Heart right ventricle (tissue), 16 donors: ENCODE measurements around the gene CALY. TPM values are rescaled to one million over a fixed set of nuclear protein-coding genes. Genes with fewer than 3 reads are reported as not detected.

ENCODE experiments used
- ATAC-seq, 8 donors: fragments of 200-7000 bp; cut with Tn5 transposase; one replicate each; pipeline ENCODE4 v1.9.1; 2020; ENCODE audit warnings: mild to moderate bottlenecking in 8 of 8, moderate library complexity in 8 of 8, moderate number of reproducible peaks in 1 of 8
- DNase-seq, 2 donors: peaks; one replicate each; pipeline ENCODE4 v3.0.0-alpha.2; 2020
- H3K27ac ChIP-seq, 10 donors: fragments of 200-600 bp; sonication (generic) in 2 of 10; one replicate each; pipeline versions ENCODE4 v1.5.0 to v1.8.0; 2020 to 2022; ENCODE audit warnings: mild to moderate bottlenecking in 3 of 10
- H3K27me3 ChIP-seq, 7 donors: fragments of 200-600 bp; one replicate each; pipeline ENCODE4 v1.8.0; 2021 to 2022; ENCODE audit warnings: mild to moderate bottlenecking in 2 of 7
- H3K36me3 ChIP-seq, 9 donors: fragments of 200-600 bp; sonication (generic) in 1 of 9; one replicate each; pipeline versions ENCODE4 v1.5.0 to v1.8.0; 2020 to 2022; ENCODE audit warnings: mild to moderate bottlenecking in 2 of 9
- H3K4me1 ChIP-seq, 9 donors: fragments of 200-600 bp; sonication (generic) in 1 of 9; one replicate each; pipeline versions ENCODE4 v1.5.0 to v1.8.0; 2020 to 2022; ENCODE audit warnings: mild to moderate bottlenecking in 4 of 9
- H3K4me3 ChIP-seq, 10 donors: fragments of 200-600 bp; sonication (generic) in 2 of 10; one replicate each; pipeline versions ENCODE4 v1.5.0 to v1.8.0; 2020 to 2022; ENCODE audit warnings: mild to moderate bottlenecking in 7 of 10, moderate library complexity in 2 of 10
- H3K9me3 ChIP-seq, 11 donors: fragments of 200-600 bp in 10 of 11; sonication (generic) in 2 of 11; one replicate each; pipeline versions ENCODE4 v1.5.0 to v1.8.0; 2013 to 2022; ENCODE audit warnings: mild to moderate bottlenecking in 2 of 11, control low read depth in 1 of 11, moderate library complexity in 1 of 11
- CTCF ChIP-seq, 9 donors: fragments of 200-600 bp; sonication (generic) in 2 of 9; IDR thresholded peaks; one replicate each; pipeline versions ENCODE4 v1.5.0 to v1.8.0; 2021 to 2022; ENCODE audit warnings: antibody characterized with exemption in 9 of 9, mild to moderate bottlenecking in 5 of 9, moderate library complexity in 1 of 9
- WGBS, 2 donors: extraction: QIAGEN DNeasy Blood & Tissue Kit; methylation state at CpG; one replicate each; pipeline ENCODE4 v1.1.7; 2013; ENCODE audit warnings: inconsistent platforms in 1 of 2; 5-methylcytosine and 5-hydroxymethylcytosine counted together
- intact Hi-C, 10 donors: fragments of 100-400 bp; cut with DNase I; formaldehyde crosslinking; loops; one replicate each; pipeline versions ENCODE4 v1.11.1 to v1.14.2; 2022
- polyA plus RNA-seq, 2 donors: library from polyadenylated mRNA; stranded (reverse); fragments of 200-250 nt; gene quantifications; one replicate each; pipeline ENCODE4 v1.2.3, GENCODE V29; 2013
- total RNA-seq, 10 donors: library from RNA; stranded (reverse); fragmentation: NEBNext Ultra II Directional in 3 of 10; extraction: Animal tissue kit (Norgen Biotek cat#: 25700) in 3 of 10; gene quantifications; one replicate each; pipeline versions ENCODE4 v1.2.1 to v1.2.4, GENCODE V29; 2021 to 2023
- donor health status: Arrhythmogenic right ventricular cardiomyopathy.
- donor health status: ischemic (EF 13 %, LVEDD 7.1; RV severe dilation, severe dysfunction).
- donor health status: healthy with polysubstance abuse.
- donor health status: DM: no; HTN: yes; CAD: no.
- donor health status: DM: no; HTN: no; CAD: no.
- donor health status: ischemic (EF 25% LVEDD 6.9; RV normal size, moderate dysfunction).
- donor health status: ischemic (EF 25% LVEDD 5.7; RV mildly dilated, moderate dysfunction).
- donor health status: healthy.
- donor health status: DM: yes; HTN: yes; CAD: no.
- donor health status: Ischemic cardiomyopathy.
- donor health status: ischemic (EF 35%, LVEDD 5.7; RV mildly dilated, moderate dysfunction).
- donor health status: nonischemic (EF 11% LVEDD 7.7; RV severe dilation, severe dysfunction).
- donor health status: DM: yes; HTN: yes; CAD: no.
- donor health status: PGD.
- donor health status: ischemic (EF 29% LVEDD 5.4; RV normal size, mild dysfunction).
- donor health status: nonischemic (EF 23%, LVEDD 6.1; RV moderate dilation, normal function).

CALY gene
- total and polyA plus RNA-seq, 12 donors: 0.09 to 0.77 TPM; not detected in 10

GRCh38 chr10:133281628-133282372, 54.9 kb downstream of the CALY start:
- WGBS, 2 donors: 94% methylated on average over 38 of the region's 38 CpGs
- TF ChIP-seq CTCF (IDR thresholded peaks at IDR 0.05): no peak
- H3K4me3 ChIP-seq: no peak overlapping the region
- peaks cover 0 to 8% (median 6%) of the 10 kb centered on the region in 7 donors for H3K27me3 ChIP-seq
- intact Hi-C loops: no loop called here
- H3K36me3 ChIP-seq: peaks cover 0 to 86% (median 62%) of the 10 kb centered on the region in 9 donors
- ATAC-seq: no peak
- H3K27ac ChIP-seq: no peak overlapping the region
- no peaks in the 10 kb centered on the region for H3K9me3 ChIP-seq
- peaks cover 0 to 38% (median 3%) of the 10 kb centered on the region in 9 donors for H3K4me1 ChIP-seq
- DNase-seq: no peak

GRCh38 chr10:133281084-133281483, 55.6 kb downstream of the CALY start:
- Histone ChIP-seq H3K9me3 (no peaks in the 10 kb centered on the region), H3K27me3 (peaks cover 0 to 15% (median 13%) of the 10 kb centered on the region in 7 donors), H3K4me1 (peaks cover 0 to 46% (median 11%) of the 10 kb centered on the region in 9 donors), H3K36me3 (peaks cover 0 to 79% (median 55%) of the 10 kb centered on the region in 9 donors), H3K4me3 (no peak overlapping the region), H3K27ac (no peak overlapping the region)
- WGBS, 2 donors: 91 to 94% methylated on average over 11 to 15 of the region's 15 CpGs
- intact Hi-C loops: no loop called here
- DNase-seq (no peak), ATAC-seq (no peak)
- no peak for TF ChIP-seq CTCF (IDR thresholded peaks at IDR 0.05)

GRCh38 chr10:133280391-133281059, 56.2 kb downstream of the CALY start:
- no peaks in the 10 kb centered on the region for H3K9me3 ChIP-seq
- peaks cover 0 to 51% (median 13%) of the 10 kb centered on the region in 9 donors for H3K4me1 ChIP-seq
- WGBS, 2 donors: 94% methylated on average over 10 of the region's 10 CpGs
- no peak for DNase-seq
- peaks cover 0 to 73% (median 49%) of the 10 kb centered on the region in 9 donors for H3K36me3 ChIP-seq
- ATAC-seq: no peak
- no peak overlapping the region for H3K4me3 ChIP-seq
- intact Hi-C loops: no loop called here
- TF ChIP-seq CTCF (IDR thresholded peaks at IDR 0.05): no peak
- H3K27ac ChIP-seq: peak overlapping the region in 1 of 10 donors; percentile 94
- peaks cover 0 to 19% (median 18%) of the 10 kb centered on the region in 7 donors for H3K27me3 ChIP-seq

- H3K27me3 ChIP-seq: peaks cover 0 to 29% (median 26%) of the 10 kb centered on the region in 7 donors
- no peak for ATAC-seq
- TF ChIP-seq CTCF (IDR thresholded peaks at IDR 0.05): no peak
- WGBS, 2 donors: 85% methylated on average over 24 of the region's 24 CpGs
- peaks cover 0 to 64% (median 40%) of the 10 kb centered on the region in 9 donors for H3K36me3 ChIP-seq
- peak overlapping the region in 1 of 10 donors; percentile 54 for H3K4me3 ChIP-seq
- H3K9me3 ChIP-seq: no peaks in the 10 kb centered on the region
- peaks cover 0 to 61% (median 13%) of the 10 kb centered on the region in 9 donors for H3K4me1 ChIP-seq
- H3K27ac ChIP-seq: peak overlapping the region in 3 of 10 donors; percentile 41 to 94 (median 62)
- intact Hi-C loops: no loop called here
- no peak for DNase-seq
These were observed 57.1 kb downstream of the CALY start for GRCh38 chr10:133279326-133280226.
